NCI-H1105 (cell line): ENCODE measurements around the gene CPT1A.

Experiments used
- DNase-seq: peaks from one replicate; lab custom pipeline; 2025; lab: John Stamatoyannopoulos, UW

Gene CPT1A

DNA sequence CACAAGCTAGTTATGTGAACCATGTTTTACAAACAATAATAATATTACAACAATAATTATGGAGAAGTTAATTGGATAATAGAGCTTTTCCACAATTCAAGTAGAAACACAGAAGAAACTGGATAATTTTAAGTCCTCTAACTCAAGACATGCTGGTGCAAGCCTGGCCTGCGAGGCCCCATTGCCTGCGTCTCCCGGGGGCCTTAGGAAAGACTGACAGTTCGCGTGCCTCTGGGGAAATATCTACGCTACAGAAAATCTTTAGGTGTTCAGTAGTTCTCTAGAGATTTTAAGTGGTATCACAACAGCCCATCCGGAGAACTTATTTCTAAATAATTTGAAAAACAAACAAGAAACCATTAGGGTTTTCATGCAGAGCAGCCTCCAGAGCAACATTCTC lies 134.2 kb downstream of the CPT1A start:
- no peak for DNase-seq

- no peak for DNase-seq
Observed at GRCh38 chr11:68704887-68705286, 136.8 kb downstream of the CPT1A start.
